Stimulated activated CD4-positive, alpha-beta T cell treated with anti-CD3 and anti-CD28 coated beads, TNF-alpha, amount 100 ng/mL, for 4 hours (primary cell): ENCODE data around the gene MEG3.

ENCODE experiments used
- DNase-seq, 3 experiments: peaks; one replicate each; pipeline ENCODE4 v3.0.0-alpha.2; 2020; ENCODE audit warnings: low read depth in 3 of 3

MEG3 gene

DNA sequence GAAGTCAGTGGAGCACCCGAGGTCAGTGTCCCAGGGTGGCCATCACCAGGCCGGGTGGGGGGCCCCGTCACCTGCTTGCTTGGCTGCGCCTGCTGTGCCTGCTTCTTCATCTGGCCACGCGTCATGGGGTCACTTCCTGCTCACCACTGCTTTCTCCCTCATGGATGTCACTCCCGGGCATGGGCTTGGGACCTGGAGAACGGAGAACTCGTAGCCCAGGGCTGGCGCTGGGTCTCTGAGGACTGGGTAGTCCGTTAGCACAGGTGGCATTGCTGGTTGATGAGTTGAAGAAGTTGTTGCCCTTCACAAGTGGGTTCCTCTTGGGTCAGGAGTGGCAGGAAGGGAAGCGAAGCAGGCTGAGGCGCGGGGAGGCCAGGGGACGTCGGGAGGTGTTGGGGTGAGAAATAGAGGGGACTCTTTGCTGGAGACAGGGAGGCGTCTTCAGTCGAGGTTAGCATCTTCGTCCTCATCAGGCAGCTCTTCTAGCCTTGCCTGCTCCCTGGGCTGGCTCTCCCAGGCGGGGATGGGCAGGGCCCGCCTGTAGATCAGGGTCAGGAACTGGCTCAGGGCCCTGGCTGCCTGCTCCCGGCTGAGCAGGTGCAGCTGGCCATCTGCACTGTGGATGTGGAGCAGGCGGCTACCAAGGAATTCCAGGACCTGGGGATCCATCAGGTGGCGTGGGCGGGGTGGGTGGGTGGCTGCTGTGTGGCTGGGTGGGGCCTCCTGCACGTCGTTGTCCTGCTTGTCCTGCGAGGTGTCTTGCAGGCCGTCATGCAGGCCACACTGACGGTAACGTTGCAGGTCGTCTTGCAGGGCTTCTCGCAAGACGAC lies 54.6 kb downstream of the MEG3 start:
- no peak for DNase-seq

GRCh38 chr14:100881211-100882025 lies 55.5 kb downstream of the MEG3 start:
- DNase-seq = no peak

DNA sequence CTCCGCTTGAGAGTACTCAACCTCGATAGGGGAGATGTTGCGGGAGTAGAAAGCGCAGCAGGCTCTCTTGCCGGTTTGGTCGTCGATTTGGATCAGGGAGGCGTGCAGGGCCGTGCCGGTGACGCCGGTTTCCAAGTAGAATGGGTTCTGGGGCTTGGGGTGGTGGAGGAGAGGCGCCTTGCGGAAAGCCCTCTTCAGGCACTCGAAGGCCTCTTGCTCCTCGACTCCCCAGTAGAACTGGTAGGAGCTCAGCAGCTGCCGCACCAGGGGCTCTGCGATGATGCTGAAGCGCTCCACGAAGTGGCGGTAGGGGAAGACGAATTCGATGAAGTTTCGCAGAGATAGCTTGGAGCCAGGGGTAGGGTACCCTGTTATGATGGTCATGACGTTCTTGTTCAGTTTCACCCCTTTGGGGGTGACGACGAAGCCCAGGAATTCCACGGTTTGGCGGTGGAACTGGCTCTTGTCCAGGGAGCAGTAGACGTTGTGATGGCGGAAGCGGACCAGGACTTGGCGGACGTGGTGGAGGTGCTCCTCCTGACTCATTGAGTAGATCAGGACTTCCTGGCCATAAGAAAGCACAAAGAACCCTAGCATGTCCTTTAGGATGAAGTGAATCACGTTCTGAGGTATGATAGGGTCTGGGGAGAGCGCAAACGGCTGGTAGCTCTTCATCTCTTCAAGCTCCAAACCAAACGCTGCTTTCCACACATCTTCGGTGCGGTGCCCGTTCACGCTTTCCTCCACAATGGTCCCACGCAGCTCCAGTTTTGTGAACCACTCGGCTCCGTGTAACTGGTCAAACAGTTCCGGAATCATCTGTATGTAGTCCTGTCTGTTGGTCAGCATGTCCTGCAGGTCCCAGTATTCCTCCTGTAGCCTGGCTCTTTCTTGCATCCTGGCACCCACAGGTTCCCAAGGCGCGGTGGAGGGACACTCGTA lies 56.4 kb downstream of the MEG3 start:
- DNase-seq = no peak

DNA sequence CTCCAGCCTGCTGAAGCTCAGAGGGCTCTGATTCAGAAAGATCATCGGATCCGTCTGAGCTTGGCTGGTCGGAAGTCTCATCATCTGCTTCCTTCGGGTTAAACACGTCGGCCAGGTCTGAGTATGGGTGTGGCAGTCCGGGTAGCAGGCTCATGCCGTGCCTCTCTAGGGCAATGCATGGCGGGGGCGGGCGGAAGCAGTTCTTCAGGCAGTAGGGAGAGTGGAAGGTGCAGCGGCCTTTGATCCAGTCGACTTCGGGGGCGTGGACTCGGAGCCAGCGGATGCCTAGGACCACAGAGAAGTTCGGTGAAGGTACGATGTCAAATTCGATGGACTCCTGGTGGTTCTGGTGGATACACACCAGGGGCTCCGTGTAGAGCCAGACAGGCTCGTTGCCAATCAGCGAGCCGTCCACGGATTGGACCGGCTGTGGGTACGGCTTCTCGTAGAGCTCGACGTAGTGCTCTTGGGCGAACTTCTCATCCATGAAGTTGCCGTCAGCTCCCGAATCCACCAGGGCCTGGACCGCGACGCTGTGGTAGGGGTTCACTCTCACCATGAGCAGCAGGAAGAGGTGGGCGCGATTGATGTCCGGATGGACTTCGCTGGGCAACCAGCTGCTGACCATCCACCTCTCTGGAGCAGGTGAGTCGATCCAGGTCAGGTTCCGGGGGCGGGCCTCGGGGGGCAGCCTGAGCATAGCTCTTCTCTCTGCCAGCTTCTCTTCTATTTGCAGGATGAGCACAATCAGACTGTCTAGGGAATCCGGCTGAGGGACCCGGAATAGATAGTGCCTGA lies 57.3 kb downstream of the MEG3 start:
- DNase-seq = no peak

GRCh38 chr14:100883789-100884101 lies 57.8 kb downstream of the MEG3 start:
- no peak for DNase-seq

- DNase-seq = no peak
Observed at GRCh38 chr14:100884456-100884855, 58.5 kb downstream of the MEG3 start.

DNA sequence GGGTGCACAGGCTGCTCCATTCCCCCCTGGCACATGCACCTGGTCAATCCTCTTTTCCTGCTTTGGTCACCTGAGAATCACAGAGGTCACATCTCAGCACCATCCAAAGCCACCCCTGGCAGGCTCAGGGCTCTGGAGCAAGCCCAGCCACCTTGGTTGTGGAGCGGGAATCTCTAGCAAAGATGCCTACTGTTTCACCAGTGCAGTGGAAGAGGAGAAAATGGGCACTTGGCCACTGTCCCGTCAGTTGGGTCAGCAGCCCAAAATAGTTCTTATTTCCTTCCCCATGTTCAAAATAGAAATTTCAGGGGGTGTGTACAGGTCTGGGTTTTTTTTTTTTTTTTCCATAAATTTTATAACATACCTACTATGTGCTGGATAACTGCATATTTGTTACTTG lies 59.3 kb downstream of the MEG3 start:
- no peak for DNase-seq

- no peak for DNase-seq
Observed at GRCh38 chr14:100885617-100886016, 59.7 kb downstream of the MEG3 start.

GRCh38 chr14:100887728-100888335 lies 61.9 kb downstream of the MEG3 start:
- DNase-seq = no peak

- DNase-seq = no peak
Observed at GRCh38 chr14:100888789-100889315, 62.9 kb downstream of the MEG3 start.

- no peak for DNase-seq
Observed at GRCh38 chr14:100889641-100890040, 63.7 kb downstream of the MEG3 start.

- no peak for DNase-seq
Observed at GRCh38 chr14:100890061-100890850, 64.3 kb downstream of the MEG3 start.

DNA sequence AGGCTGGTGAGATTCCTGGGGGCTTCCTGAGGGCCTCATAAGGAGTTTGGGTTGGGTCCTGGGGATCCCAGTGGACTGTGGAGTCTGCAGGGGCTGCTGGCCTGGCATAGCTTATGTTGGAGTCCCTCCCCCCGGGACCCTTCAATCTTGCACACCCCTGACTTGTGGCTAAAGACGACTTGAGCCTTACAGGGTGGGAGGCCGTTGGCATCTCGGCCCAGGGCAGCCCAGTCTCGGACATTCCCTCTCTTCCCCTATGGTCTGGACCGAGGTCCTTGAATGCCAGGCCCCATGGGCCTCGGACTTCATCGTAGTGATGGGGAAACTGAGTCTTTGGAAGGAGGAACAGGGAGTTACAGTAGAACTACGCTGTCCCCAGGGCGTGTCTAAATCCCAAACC lies 65.1 kb downstream of the MEG3 start:
- no peak for DNase-seq

- no peak for DNase-seq
Observed at GRCh38 chr14:100891501-100892445, 65.9 kb downstream of the MEG3 start.

- DNase-seq = no peak
Observed at GRCh38 chr14:100892496-100893227, 66.7 kb downstream of the MEG3 start.

DNA sequence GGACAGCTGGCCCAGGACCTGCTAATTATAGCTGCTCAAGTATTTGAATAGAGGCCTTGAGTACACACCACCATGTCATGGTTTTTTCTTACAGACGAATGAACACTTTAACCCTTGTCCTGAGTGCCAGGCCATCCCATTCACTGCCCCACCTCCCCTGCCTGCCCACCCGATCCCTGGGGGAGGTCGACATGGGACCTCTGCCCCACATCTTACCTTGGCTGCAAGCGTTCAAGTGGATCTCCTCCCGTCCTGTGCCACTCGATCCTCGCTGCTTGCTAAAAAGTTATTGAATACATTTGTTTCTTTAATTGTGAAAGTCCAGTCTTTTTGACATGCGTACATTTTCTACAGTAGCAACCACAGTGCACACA lies 67.3 kb downstream of the MEG3 start:
- no peak for DNase-seq

DNA sequence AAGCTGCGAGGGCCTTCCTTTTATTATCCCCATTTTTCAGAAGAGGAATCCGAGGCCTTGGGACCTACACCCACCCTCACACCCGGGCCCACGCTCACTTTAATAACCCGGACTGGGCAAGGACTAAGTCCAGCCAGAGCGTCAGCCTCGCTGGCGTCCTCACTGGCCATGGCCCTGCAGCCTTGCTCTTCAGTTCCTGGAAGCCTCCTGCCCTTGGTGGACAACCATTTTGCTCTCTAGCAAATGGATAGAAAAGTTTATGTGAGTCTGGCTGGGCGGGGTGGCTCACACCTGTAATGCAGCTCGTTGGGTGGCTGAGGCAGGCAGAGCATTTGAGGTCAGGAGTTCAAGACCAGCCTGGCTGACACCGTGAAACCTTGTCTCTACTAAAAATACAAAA lies 67.8 kb downstream of the MEG3 start:
- DNase-seq = no peak

- no peak for DNase-seq
Observed at GRCh38 chr14:100894416-100894815, 68.5 kb downstream of the MEG3 start.
